GM19395 (cell line): ENCODE results near the gene PRKG1.
"Not testable (repeated sequence)": the region's sequence is repeated elsewhere in the genome, so short reads cannot be mapped to it uniquely, and the experiment has no call there.

Experiments
- ATAC-seq: cut with Tn5 transposase; IDR thresholded peaks from one replicate; pipeline ENCODE4 v1.9.1; 2021; ENCODE audit warnings: mild to moderate bottlenecking, moderate library complexity; ENCODE audit not compliant: unreplicated experiment

PRKG1 gene

GRCh38 chr10:52020173-52020572 lies 945.9 kb downstream of the PRKG1 start:
- no peak for ATAC-seq

- ATAC-seq = no peak
Observed at GRCh38 chr10:52020702-52021101, 946.4 kb downstream of the PRKG1 start.

GRCh38 chr10:52027055-52027705 lies 952.9 kb downstream of the PRKG1 start:
- ATAC-seq = no peak

- ATAC-seq = no peak
Observed at GRCh38 chr10:52028523-52028858, 954.2 kb downstream of the PRKG1 start.

- no peak for ATAC-seq
Observed at GRCh38 chr10:52029628-52030027, 955.3 kb downstream of the PRKG1 start.

- ATAC-seq = no peak
Observed at GRCh38 chr10:52030051-52030790, 955.9 kb downstream of the PRKG1 start.

- no peak for ATAC-seq
Observed at GRCh38 chr10:52030975-52031374, 956.7 kb downstream of the PRKG1 start.

- ATAC-seq = no peak
Observed at GRCh38 chr10:52031771-52032170, 957.5 kb downstream of the PRKG1 start.

GRCh38 chr10:52032681-52033629 lies 958.7 kb downstream of the PRKG1 start:
- no peak for ATAC-seq

GRCh38 chr10:52039002-52039793 lies 964.9 kb downstream of the PRKG1 start:
- ATAC-seq = not testable (repeated sequence)

GRCh38 chr10:52040486-52040885 lies 966.2 kb downstream of the PRKG1 start:
- no peak for ATAC-seq

GRCh38 chr10:52043811-52044210 lies 969.5 kb downstream of the PRKG1 start:
- no peak for ATAC-seq

GRCh38 chr10:52048051-52048450 lies 973.8 kb downstream of the PRKG1 start:
- no peak for ATAC-seq

GRCh38 chr10:52050429-52051047 lies 976.3 kb downstream of the PRKG1 start:
- ATAC-seq = no peak

- no peak for ATAC-seq
Observed at GRCh38 chr10:52053497-52053896, 979.2 kb downstream of the PRKG1 start.

- ATAC-seq = no peak
Observed at GRCh38 chr10:52056291-52056690, 982.0 kb downstream of the PRKG1 start.

GRCh38 chr10:52059089-52059488 lies 984.8 kb downstream of the PRKG1 start:
- ATAC-seq = no peak

- ATAC-seq = no peak
Observed at GRCh38 chr10:52063159-52063558, 988.9 kb downstream of the PRKG1 start.

- no peak for ATAC-seq
Observed at GRCh38 chr10:52064084-52064845, 990.0 kb downstream of the PRKG1 start.

- no peak for ATAC-seq
Observed at GRCh38 chr10:52066383-52066782, 992.1 kb downstream of the PRKG1 start.
